ENCODE results near the gene BIRC2.

The BIRC2 gene

GRCh38 chr11:102402548-102402947 is 55.5 kb downstream of the BIRC2 start:
- no peak for DNase-seq (ENCODE audit: low spot score)

GRCh38 chr11:102405501-102405900 is 58.5 kb downstream of the BIRC2 start:
- no peak for DNase-seq (ENCODE audit: low spot score)

- no peak for DNase-seq (ENCODE audit: low spot score)
Observed at GRCh38 chr11:102406099-102406498, 59.1 kb downstream of the BIRC2 start.

GRCh38 chr11:102407901-102408300 is 60.9 kb downstream of the BIRC2 start:
- DNase-seq (ENCODE audit: low spot score), result no peak

- no peak for DNase-seq (ENCODE audit: low spot score)
Observed at GRCh38 chr11:102408339-102408738, 61.3 kb downstream of the BIRC2 start.

GRCh38 chr11:102410382-102410784 is 63.4 kb downstream of the BIRC2 start:
- DNase-seq (ENCODE audit: low spot score), result peak; percentile 33

GRCh38 chr11:102411142-102411541 is 64.1 kb downstream of the BIRC2 start:
- DNase-seq (ENCODE audit: low spot score), result no peak

- no peak for DNase-seq (ENCODE audit: low spot score)
Observed at GRCh38 chr11:102413497-102413896, 66.5 kb downstream of the BIRC2 start.

- DNase-seq (ENCODE audit: low spot score), result no peak
Observed at GRCh38 chr11:102414559-102414958, 67.5 kb downstream of the BIRC2 start.

- no peak for DNase-seq (ENCODE audit: low spot score)
Observed at GRCh38 chr11:102415304-102415916, 68.4 kb downstream of the BIRC2 start.

- no peak for DNase-seq (ENCODE audit: low spot score)
Observed at GRCh38 chr11:102416976-102417375, 70.0 kb downstream of the BIRC2 start.

GRCh38 chr11:102419181-102419580 is 72.2 kb downstream of the BIRC2 start:
- no peak for DNase-seq (ENCODE audit: low spot score)

- DNase-seq (ENCODE audit: low spot score), result no peak
Observed at GRCh38 chr11:102420547-102420946, 73.5 kb downstream of the BIRC2 start.

GRCh38 chr11:102421261-102421660 is 74.2 kb downstream of the BIRC2 start:
- DNase-seq (ENCODE audit: low spot score), result peak; percentile 26

GRCh38 chr11:102422817-102423712 is 76.1 kb downstream of the BIRC2 start:
- no peak for DNase-seq (ENCODE audit: low spot score)

GRCh38 chr11:102423936-102424335 is 76.9 kb downstream of the BIRC2 start:
- no peak for DNase-seq (ENCODE audit: low spot score)

- no peak for DNase-seq (ENCODE audit: low spot score)
Observed at GRCh38 chr11:102426000-102426399, 79.0 kb downstream of the BIRC2 start.

GRCh38 chr11:102426570-102426969 is 79.6 kb downstream of the BIRC2 start:
- no peak for DNase-seq (ENCODE audit: low spot score)

GRCh38 chr11:102427068-102427467 is 80.1 kb downstream of the BIRC2 start:
- DNase-seq (ENCODE audit: low spot score), result peak; percentile 63

Data from COLO829 (cell line).